ENCODE measurements around the gene NPTN. TPM values are rescaled to one million over a fixed set of nuclear protein-coding genes. Genes with fewer than 3 reads are reported as not detected.

NPTN gene
- polyA plus RNA-seq, 1 experiment = 195 TPM

DNA sequence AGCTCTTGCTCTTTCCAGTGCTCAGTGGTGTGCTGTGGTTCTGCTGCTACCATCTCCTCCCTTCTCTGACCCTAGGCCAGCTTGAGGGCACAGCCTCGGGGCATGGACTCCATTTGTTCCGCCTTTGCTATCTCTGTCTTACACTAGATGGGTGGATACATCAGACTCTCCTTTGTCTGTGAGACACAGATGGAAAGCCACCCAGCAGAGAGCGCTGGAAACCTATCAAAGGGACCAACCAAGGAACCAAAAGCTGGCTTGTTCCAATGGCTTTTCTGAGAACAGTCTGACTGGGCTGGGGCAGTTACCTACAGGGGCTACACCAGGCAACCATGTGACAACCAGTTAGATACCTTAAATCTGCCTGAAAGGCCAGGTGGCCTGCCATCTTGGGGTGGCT is 63.8 kb downstream of the NPTN start:
- DNase-seq (ENCODE audit: low read depth, low spot score) = no peak
- H3K27me3 ChIP-seq (ENCODE audit: control insufficient read depth, insufficient read depth, low read length) = no peaks in the 10 kb centered on the region
- no peak overlapping the region for H3K4me3 ChIP-seq (ENCODE audit: low read depth, low read length)
- H3K9me3 ChIP-seq (ENCODE audit: control insufficient read depth, insufficient read depth, low read length) = no peaks in the 10 kb centered on the region
- ChIA-PET CTCF (interaction anchor here (1.6 to 2.7 kb wide), 4 partner anchors 9 to 136 kb away, joined by 4 to 18 read pairs (median 14); no protein-coding TSS in a partner anchor), POLR2A (interaction anchor here (0.6 kb wide), 1 partner anchor 128 kb away, joined by 7 read pairs; no protein-coding TSS in a partner anchor)
- no peak overlapping the region for H3K27ac ChIP-seq (ENCODE audit: low read depth, low read length)
- TF ChIP-seq, protein P1, sequence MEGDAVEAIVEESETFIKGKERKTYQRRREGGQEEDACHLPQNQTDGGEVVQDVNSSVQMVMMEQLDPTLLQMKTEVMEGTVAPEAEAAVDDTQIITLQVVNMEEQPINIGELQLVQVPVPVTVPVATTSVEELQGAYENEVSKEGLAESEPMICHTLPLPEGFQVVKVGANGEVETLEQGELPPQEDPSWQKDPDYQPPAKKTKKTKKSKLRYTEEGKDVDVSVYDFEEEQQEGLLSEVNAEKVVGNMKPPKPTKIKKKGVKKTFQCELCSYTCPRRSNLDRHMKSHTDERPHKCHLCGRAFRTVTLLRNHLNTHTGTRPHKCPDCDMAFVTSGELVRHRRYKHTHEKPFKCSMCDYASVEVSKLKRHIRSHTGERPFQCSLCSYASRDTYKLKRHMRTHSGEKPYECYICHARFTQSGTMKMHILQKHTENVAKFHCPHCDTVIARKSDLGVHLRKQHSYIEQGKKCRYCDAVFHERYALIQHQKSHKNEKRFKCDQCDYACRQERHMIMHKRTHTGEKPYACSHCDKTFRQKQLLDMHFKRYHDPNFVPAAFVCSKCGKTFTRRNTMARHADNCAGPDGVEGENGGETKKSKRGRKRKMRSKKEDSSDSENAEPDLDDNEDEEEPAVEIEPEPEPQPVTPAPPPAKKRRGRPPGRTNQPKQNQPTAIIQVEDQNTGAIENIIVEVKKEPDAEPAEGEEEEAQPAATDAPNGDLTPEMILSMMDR (IDR thresholded peaks at IDR 0.05; ENCODE audit: low read depth, low read length) = no peak

DNA sequence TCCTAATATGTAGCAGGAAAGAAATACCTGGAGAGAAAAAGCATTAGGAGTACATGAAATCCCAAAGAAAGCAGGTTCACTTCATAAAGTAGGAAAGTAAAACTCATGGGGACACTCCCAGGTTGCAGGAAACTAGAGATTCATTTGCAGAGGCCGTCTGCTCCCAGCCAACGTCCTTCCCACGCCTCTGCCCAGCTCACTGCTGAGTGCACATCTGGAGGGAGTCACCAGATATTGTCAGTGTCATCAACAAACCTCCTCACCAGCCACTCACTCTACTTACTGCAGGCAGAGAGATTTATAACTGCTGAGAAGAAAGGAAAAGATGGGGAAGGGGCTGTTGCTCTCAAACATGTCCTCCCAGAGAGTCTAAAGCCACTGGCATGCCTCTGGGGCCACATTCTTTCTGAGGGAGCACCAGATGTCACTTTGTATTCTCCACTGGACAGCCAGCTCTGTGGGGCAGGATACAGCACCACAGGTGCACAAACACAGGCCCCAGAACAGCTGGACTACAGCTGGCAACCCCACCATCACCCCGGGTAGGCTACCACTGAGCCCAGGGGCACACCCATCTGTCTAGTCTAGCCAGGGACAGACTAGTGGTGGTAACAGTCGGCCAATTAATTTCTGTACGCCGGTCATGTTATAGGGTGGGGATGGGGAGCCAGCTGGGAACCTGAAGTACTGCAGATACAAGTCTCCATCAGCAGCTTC is 64.5 kb downstream of the NPTN start:
- DNase-seq (ENCODE audit: low read depth, low spot score) = no peak
- H3K27ac ChIP-seq (ENCODE audit: low read depth, low read length) = no peak overlapping the region
- TF ChIP-seq, protein P1 (IDR thresholded peaks at IDR 0.05; ENCODE audit: low read depth, low read length) = no peak
- H3K4me3 ChIP-seq (ENCODE audit: low read depth, low read length) = no peak overlapping the region
- POLR2A ChIA-PET = no interaction called here
- no peaks in the 10 kb centered on the region for H3K27me3 ChIP-seq (ENCODE audit: control insufficient read depth, insufficient read depth, low read length)
- no peaks in the 10 kb centered on the region for H3K9me3 ChIP-seq (ENCODE audit: control insufficient read depth, insufficient read depth, low read length)
- CTCF ChIA-PET = interaction anchor here (1.6 to 2.7 kb wide), 4 partner anchors 9 to 137 kb away, joined by 4 to 18 read pairs (median 14); no protein-coding TSS in a partner anchor

DNA sequence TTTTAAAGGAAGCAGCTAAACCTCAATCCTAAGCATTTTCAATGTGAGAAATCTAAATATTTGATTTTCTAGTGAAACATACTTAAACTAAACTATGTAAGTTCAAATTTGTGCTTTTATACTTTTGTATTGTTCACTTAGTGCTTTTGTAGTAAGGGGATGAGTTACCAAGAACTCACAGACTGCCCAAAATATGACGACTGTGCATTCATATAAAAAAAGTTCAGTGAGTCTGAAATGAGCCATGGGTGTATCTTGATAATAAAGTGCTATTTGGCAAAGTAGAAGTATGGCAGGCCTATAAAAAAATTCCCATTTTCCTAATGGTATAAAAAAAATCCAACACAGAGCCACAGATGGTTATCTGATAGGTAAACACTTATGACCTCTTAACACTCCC is 66.2 kb downstream of the NPTN start:
- H3K27me3 ChIP-seq (ENCODE audit: control insufficient read depth, insufficient read depth, low read length) = no peaks in the 10 kb centered on the region
- DNase-seq (ENCODE audit: low read depth, low spot score) = no peak
- TF ChIP-seq, protein P1 (IDR thresholded peaks at IDR 0.05; ENCODE audit: low read depth, low read length) = no peak
- POLR2A ChIA-PET = no interaction called here
- no peaks in the 10 kb centered on the region for H3K9me3 ChIP-seq (ENCODE audit: control insufficient read depth, insufficient read depth, low read length)
- CTCF ChIA-PET = interaction anchor here (1.5 to 8.7 kb wide), 3 partner anchors 71 to 138 kb away, joined by 6 to 255 read pairs (median 17); no protein-coding TSS in a partner anchor
- no peak overlapping the region for H3K27ac ChIP-seq (ENCODE audit: low read depth, low read length)
- H3K4me3 ChIP-seq (ENCODE audit: low read depth, low read length) = no peak overlapping the region

DNA sequence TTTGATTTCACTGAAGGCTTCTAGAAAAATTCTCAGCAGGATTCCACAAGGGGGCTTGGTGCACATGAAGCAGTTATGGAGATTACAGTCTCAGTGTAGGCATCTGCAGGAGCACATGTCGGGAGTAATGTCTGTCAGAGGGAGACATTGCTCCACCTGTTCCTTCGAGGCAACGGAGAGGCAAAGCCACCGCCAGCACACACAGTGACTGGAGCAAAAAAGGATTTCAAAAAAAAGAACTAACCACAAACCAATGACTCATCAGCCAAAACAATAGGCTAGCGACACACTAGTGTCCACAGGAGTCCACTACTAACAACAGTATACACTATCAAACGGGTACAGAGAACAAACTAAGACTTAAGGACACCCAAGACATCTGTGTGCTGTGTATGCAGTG is 68.9 kb downstream of the NPTN start:
- no peak for DNase-seq (ENCODE audit: low read depth, low spot score)
- no peak overlapping the region for H3K4me3 ChIP-seq (ENCODE audit: low read depth, low read length)
- TF ChIP-seq, protein P1 (IDR thresholded peaks at IDR 0.05; ENCODE audit: low read depth, low read length) = peak; percentile 43
- H3K27ac ChIP-seq (ENCODE audit: low read depth, low read length) = no peak overlapping the region
- POLR2A ChIA-PET = no interaction called here
- no peaks in the 10 kb centered on the region for H3K27me3 ChIP-seq (ENCODE audit: control insufficient read depth, insufficient read depth, low read length)
- CTCF ChIA-PET = interaction anchor here (6.0 to 8.7 kb wide), 2 partner anchors 74 to 136 kb away, joined by 117 to 255 read pairs; no protein-coding TSS in a partner anchor
- H3K9me3 ChIP-seq (ENCODE audit: control insufficient read depth, insufficient read depth, low read length) = no peaks in the 10 kb centered on the region

DNA sequence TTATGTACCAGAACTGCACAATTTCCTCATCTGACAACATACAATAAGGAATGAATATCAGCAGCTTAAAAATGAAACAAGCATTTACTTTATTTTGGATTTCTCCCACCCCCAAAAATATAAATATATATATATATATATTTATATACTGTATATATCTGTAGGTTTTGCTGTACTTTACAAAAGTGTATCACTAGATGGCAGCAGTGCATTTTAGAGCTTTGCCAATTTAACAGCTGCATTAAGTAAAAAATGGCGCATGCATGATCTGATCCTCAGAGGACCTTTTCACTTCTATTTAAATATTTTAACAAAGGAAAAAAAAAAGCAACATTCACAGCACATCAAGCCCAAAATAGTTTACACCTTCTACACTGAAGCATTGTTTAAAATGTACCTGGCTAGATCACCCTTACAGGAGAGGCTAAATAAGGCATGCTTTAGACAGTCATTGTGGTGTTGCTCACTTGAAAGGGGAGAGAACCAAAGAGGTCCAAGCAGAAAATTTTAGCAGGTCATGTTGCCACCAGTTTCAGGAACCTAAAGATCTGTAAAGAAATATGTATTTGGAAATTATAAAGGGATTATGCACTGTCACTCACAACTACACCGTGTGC is 72.6 kb downstream of the NPTN start:
- TF ChIP-seq, protein P1 (IDR thresholded peaks at IDR 0.05; ENCODE audit: low read depth, low read length) = peak; percentile 61
- H3K27me3 ChIP-seq (ENCODE audit: control insufficient read depth, insufficient read depth, low read length) = no peaks in the 10 kb centered on the region
- DNase-seq (ENCODE audit: low read depth, low spot score) = peak; percentile 55
- ChIA-PET POLR2A (interaction anchor here (0.7 kb wide), 1 partner anchor 123 kb away, joined by 4 read pairs; no protein-coding TSS in a partner anchor), CTCF (interaction anchor here (0.5 to 8.7 kb wide), 43 partner anchors 8 to 346 kb away, joined by 3 to 255 read pairs (median 5); no protein-coding TSS in a partner anchor)
- no peak overlapping the region for H3K4me3 ChIP-seq (ENCODE audit: low read depth, low read length)
- H3K27ac ChIP-seq (ENCODE audit: low read depth, low read length) = no peak overlapping the region
- no peaks in the 10 kb centered on the region for H3K9me3 ChIP-seq (ENCODE audit: control insufficient read depth, insufficient read depth, low read length)

Data from AG04450 (cell line).